Calu3 (cell line): ENCODE measurements around the gene EEF1AKMT3. TPM values are rescaled to one million over a fixed set of nuclear protein-coding genes. Genes with fewer than 3 reads are reported as not detected.

Source experiments
- BruUV-seq: library from RNA; stranded (reverse); fragments of 400-500 nt; replicated peaks from 2 replicates; lab custom pipeline; 2021; lab: Mats Ljungman, UMichigan
- CTCF ChIA-PET: fragments of 300-600 bp; sonication (Branson Sonifier 250); formaldehyde crosslinking; loops from one replicate; lab custom pipeline; 2022; ENCODE audit warnings: antibody characterized with exemption; lab: Charles Lee
- DNase-seq: peaks from one replicate; pipeline ENCODE4 v3.0.0; 2022
- H3K27ac Mint-ChIP-seq: one replicate; pipeline ENCODE4 v1.8.0; 2022; ENCODE audit warnings: mixed read lengths; ENCODE audit not compliant: unreplicated experiment
- H3K27me3 Mint-ChIP-seq: one replicate; pipeline ENCODE4 v1.8.0; 2022; ENCODE audit warnings: mixed read lengths; ENCODE audit not compliant: unreplicated experiment
- H3K36me3 Mint-ChIP-seq: one replicate; pipeline ENCODE4 v1.8.0; 2022; ENCODE audit warnings: mild to moderate bottlenecking, moderate library complexity, mixed read lengths; ENCODE audit not compliant: insufficient read depth, unreplicated experiment
- H3K4me1 Mint-ChIP-seq: one replicate; pipeline ENCODE4 v1.8.0; 2022; ENCODE audit warnings: mild to moderate bottlenecking, low read depth, mixed read lengths; ENCODE audit not compliant: unreplicated experiment
- H3K4me3 Mint-ChIP-seq: one replicate; pipeline ENCODE4 v1.8.0; 2022; ENCODE audit warnings: mild to moderate bottlenecking, low read depth, moderate library complexity, mixed read lengths; ENCODE audit not compliant: unreplicated experiment
- H3K9me3 Mint-ChIP-seq: one replicate; pipeline ENCODE4 v1.8.0; 2022; ENCODE audit warnings: low read depth, mixed read lengths; ENCODE audit not compliant: unreplicated experiment
- intact Hi-C: fragments of 100-400 bp; cut with micrococcal nuclease; formaldehyde crosslinking; loops from one replicate; pipeline ENCODE4 v1.10.0; 2022; ENCODE audit not compliant: unreplicated experiment
- total RNA-seq: library from RNA; stranded (reverse); gene quantifications from 2 replicates; pipeline ENCODE4 v1.2.3, GENCODE V29; 2022
- TF ChIP-seq, protein P1 (sequence below): fragments of 200-600 bp; IDR thresholded peaks from one replicate; pipeline ENCODE4 v1.8.0; 2022; ENCODE audit warnings: antibody characterized with exemption; ENCODE audit not compliant: unreplicated experiment

EEF1AKMT3 gene
- total RNA-seq, 1 experiment from 2014 or later: 8.4 TPM

DNA sequence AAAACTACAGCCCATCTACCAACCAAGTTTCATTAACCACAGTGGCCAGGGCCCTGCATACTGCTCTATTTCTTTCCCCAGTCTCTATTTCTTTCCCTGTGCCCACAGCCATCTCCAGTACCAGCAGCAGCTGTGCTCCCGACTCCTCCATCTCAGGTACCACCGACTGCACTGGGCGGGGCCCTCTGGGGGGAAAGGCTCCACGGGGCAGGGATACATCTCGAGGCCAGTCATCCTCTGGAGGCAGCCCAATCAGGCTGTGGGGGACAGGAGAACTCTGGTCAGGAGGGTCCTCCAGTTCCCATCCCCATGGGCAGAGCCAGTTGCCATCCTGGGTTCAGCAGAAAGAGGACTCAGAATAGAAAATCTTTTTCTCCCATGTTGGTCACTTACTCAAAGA, 23.4 kb upstream of the EEF1AKMT3 start:
- Mint-ChIP-seq H3K36me3 (peaks cover 81% of the 10 kb centered on the region), H3K27me3 (no peaks in the 10 kb centered on the region), H3K4me1 (peaks cover 57% of the 10 kb centered on the region), H3K9me3 (no peaks in the 10 kb centered on the region), H3K4me3 (no peak overlapping the region), H3K27ac (no peak overlapping the region)
- CTCF ChIA-PET: interaction anchor here (0.7 kb wide), 1 partner anchor 500 kb away, joined by 6 read pairs; no protein-coding TSS in a partner anchor
- intact Hi-C loops: no loop called here
- TF ChIP-seq, protein P1, sequence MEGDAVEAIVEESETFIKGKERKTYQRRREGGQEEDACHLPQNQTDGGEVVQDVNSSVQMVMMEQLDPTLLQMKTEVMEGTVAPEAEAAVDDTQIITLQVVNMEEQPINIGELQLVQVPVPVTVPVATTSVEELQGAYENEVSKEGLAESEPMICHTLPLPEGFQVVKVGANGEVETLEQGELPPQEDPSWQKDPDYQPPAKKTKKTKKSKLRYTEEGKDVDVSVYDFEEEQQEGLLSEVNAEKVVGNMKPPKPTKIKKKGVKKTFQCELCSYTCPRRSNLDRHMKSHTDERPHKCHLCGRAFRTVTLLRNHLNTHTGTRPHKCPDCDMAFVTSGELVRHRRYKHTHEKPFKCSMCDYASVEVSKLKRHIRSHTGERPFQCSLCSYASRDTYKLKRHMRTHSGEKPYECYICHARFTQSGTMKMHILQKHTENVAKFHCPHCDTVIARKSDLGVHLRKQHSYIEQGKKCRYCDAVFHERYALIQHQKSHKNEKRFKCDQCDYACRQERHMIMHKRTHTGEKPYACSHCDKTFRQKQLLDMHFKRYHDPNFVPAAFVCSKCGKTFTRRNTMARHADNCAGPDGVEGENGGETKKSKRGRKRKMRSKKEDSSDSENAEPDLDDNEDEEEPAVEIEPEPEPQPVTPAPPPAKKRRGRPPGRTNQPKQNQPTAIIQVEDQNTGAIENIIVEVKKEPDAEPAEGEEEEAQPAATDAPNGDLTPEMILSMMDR: no peak
- BruUV-seq: no TSS peak
- DNase-seq: no peak

DNA sequence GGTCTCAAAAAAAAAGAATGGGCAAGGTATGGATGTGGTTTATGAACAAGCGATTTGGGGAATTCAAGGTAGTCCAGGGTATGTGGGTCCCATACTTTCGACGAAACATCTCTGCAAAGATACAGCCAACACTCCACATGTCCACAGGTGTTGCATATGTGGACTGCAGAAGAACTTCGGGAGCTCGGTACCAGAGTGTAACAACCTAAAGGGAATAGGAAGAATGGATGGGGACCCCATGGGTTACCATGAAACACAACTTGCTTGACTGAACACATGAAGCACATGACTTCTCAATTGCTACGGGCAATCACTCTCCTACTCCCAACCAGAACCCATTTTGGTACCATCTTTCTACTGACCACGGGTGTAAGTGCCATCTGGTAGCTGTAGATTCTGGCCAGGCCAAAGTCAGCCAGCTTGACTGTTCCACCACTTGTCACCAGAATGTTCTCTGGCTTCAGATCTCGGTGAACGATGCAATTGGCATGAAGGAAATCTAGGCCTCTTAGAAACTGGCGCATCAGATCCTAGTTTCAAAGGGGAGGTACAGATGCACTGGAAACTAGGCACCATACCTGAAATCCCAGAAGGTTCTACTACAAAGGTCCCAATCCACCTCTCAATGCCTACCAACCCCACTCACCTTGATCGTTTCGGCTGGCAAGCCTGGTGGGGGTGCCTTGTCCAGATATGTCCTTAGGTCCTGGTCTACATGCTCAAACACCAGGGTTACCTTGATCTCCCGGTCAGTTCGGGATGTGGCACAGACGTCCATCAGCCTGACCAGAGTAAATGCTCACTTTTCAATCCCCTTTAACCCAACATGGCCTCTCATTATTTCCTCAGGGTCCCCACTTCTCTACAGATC, 21.6 kb upstream of the EEF1AKMT3 start:
- CTCF ChIA-PET: no interaction called here
- intact Hi-C loops: no loop called here
- DNase-seq: no peak
- Mint-ChIP-seq H3K4me3 (peak overlapping the region; percentile 99), H3K4me1 (peaks cover 48% of the 10 kb centered on the region), H3K27me3 (no peaks in the 10 kb centered on the region), H3K9me3 (no peaks in the 10 kb centered on the region), H3K27ac (peak overlapping the region; percentile 90), H3K36me3 (peaks cover 75% of the 10 kb centered on the region)
- BruUV-seq: no TSS peak
- TF ChIP-seq, protein P1: no peak

DNA sequence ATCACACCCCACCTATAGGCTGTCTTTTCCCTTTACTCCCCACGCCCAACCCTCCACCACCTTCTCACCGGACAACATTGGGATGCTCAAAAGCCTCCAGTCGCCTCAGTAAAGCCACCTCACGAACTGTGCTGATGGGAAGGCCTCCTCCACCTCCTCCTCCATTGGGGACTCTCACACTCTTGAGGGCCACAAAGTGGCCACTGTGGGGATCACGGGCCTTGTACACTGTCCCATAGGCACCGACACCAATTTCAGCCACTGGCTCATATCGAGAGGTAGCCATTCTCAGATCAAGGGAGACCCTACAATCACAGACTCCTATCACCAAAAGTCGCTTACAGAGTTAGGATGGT, 21.0 kb upstream of the EEF1AKMT3 start:
- BruUV-seq: no TSS peak
- intact Hi-C loops: no loop called here
- CTCF ChIA-PET: no interaction called here
- H3K9me3 Mint-ChIP-seq: no peaks in the 10 kb centered on the region
- no peaks in the 10 kb centered on the region for H3K27me3 Mint-ChIP-seq
- TF ChIP-seq, protein P1: no peak
- H3K27ac Mint-ChIP-seq: peak overlapping the region; percentile 90
- DNase-seq: no peak
- peak overlapping the region; percentile 99 for H3K4me3 Mint-ChIP-seq
- peaks cover 75% of the 10 kb centered on the region for H3K36me3 Mint-ChIP-seq
- H3K4me1 Mint-ChIP-seq: peaks cover 47% of the 10 kb centered on the region

DNA sequence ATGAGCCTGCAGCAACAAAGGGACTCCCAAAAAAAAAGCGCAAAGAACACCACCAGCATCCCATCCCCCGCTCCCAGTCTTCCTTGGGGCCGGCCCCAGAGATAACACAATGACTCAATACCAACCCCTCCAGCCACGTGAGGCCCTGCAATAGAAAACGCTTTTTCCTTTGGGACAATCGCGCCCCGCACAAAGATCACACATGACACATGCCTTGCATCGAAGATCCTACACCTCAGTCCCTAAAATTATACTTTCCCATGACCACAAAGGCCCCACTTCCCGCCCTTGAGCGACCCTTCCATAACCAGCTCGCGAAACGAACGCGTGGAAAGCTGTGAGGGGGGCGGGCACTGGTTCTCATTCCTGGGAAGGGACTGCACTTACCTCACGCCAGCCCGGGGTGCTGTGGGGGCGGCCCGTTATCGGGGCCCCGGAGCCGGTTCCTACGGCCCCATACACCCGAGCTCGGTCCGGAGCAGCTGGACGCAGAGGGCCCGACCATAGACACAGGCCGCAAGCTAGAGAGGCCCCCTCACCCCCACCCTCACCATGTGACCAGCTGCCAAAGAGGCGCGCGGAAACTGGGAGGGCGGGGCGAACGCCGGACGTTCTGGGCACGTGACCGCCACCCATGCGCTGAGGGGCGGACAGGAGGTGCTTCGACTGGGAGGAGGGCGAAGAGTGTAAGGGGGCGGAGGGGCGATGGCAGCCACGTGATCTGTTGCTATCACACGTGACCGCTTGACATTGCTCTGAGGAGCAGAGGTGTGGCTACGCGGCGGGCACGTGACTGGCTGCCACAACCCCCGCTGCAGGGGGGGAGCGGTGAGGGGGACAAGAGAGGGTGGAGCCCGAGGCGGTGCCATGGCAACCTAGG, 20.4 kb upstream of the EEF1AKMT3 start, which contains the start of gene CDK4:
TSS of gene CDK4 (minus strand) at position 523 of the 880 bp plus-strand sequence. CDS start 593 bp downstream, outside the sequence.
- Mint-ChIP-seq H3K9me3 (no peaks in the 10 kb centered on the region), H3K4me3 (peak within 1 kb of the TSS; percentile 99), H3K27me3 (no peaks in the 10 kb centered on the region), H3K36me3 (peaks cover 75% of the 10 kb centered on the region), H3K27ac (peak within 1 kb of the TSS; percentile 90), H3K4me1 (peaks cover 48% of the 10 kb centered on the region)
- CTCF ChIA-PET: no interaction called here
- BruUV-seq: TSS peak; percentile 69
- intact Hi-C loops: no loop called here
- DNase-seq: peak; percentile 99
- TF ChIP-seq, protein P1: no peak
